Daoy (cell line): ENCODE measurements around the gene TMEM134. TPM values are rescaled to one million over a fixed set of nuclear protein-coding genes. Genes with fewer than 3 reads are reported as not detected.

Source experiments
- DNase-seq: peaks from one replicate; pipeline ENCODE4 v3.0.0-alpha.2; 2015; ENCODE audit warnings: low read depth
- total RNA-seq: library from RNA; depleted of rRNA; stranded (reverse); fragments of >200 nt; shearing (Covaris generic); gene quantifications from 2 replicates; pipeline ENCODE4 v1.2.3, GENCODE V29; 2014

Gene TMEM134
- total RNA-seq, 1 experiment from 2014 or later, result 9.4 TPM

GRCh38 chr11:67500831-67501715, 32.0 kb upstream of the TMEM134 start:
- no peak for DNase-seq

GRCh38 chr11:67500484-67500821, 31.4 kb upstream of the TMEM134 start:
- no peak for DNase-seq

- no peak for DNase-seq
These were observed 30.9 kb upstream of the TMEM134 start for GRCh38 chr11:67499808-67500483.

- DNase-seq, result no peak
These were observed 29.5 kb upstream of the TMEM134 start for GRCh38 chr11:67498544-67498972.

- no peak for DNase-seq
These were observed 28.7 kb upstream of the TMEM134 start for GRCh38 chr11:67497656-67498291.

- no peak for DNase-seq
These were observed 27.1 kb upstream of the TMEM134 start for GRCh38 chr11:67496113-67496512.

- no peak for DNase-seq
These were observed 26.4 kb upstream of the TMEM134 start for GRCh38 chr11:67495234-67496005.

- no peak for DNase-seq
These were observed 25.6 kb upstream of the TMEM134 start for GRCh38 chr11:67494371-67495233.

- DNase-seq, result no peak
These were observed 24.7 kb upstream of the TMEM134 start for GRCh38 chr11:67493548-67494370.

- DNase-seq, result no peak
These were observed 23.9 kb upstream of the TMEM134 start for GRCh38 chr11:67492801-67493547.

GRCh38 chr11:67492069-67492727, 23.1 kb upstream of the TMEM134 start:
- no peak for DNase-seq

- no peak for DNase-seq
These were observed 22.4 kb upstream of the TMEM134 start for GRCh38 chr11:67491276-67492068.

GRCh38 chr11:67490727-67491065, 21.6 kb upstream of the TMEM134 start:
- DNase-seq, result no peak

GRCh38 chr11:67489885-67490726, 21.1 kb upstream of the TMEM134 start:
- no peak for DNase-seq

- no peak for DNase-seq
These were observed 20.3 kb upstream of the TMEM134 start for GRCh38 chr11:67489203-67489884.

- DNase-seq, result no peak
These were observed 17.6 kb upstream of the TMEM134 start for GRCh38 chr11:67486481-67487195.
